H1 (cell line): Measurements from ENCODE around the gene CCDC159. TPM values are rescaled to one million over a fixed set of nuclear protein-coding genes. Genes with fewer than 3 reads are reported as not detected.

Experiments
- CTCF ChIA-PET: fragments of 300-600 bp; sonication (Branson Sonifier 250); formaldehyde crosslinking; loops from one replicate; lab custom pipeline; 2021; ENCODE audit not compliant: partially characterized antibody; lab: Charles Lee
- POLR2A ChIA-PET: fragments of 300-600 bp; sonication (Branson Sonifier 250); formaldehyde crosslinking; loops from one replicate; lab custom pipeline; 2021; ENCODE audit warnings: inconsistent platforms; ENCODE audit not compliant: partially characterized antibody; lab: Charles Lee
- DNase-seq, 2 experiments: peaks; one replicate each; pipeline versions ENCODE4 v3.0.0 to v3.0.0-alpha.2; 2010 to 2022; ENCODE audit warnings: low spot score in 2 of 2, low read depth in 1 of 2, mixed read lengths in 1 of 2
- FAIRE-seq: peaks from 2 replicates; lab custom pipeline; 2011; peaks lifted over from hg19 to GRCh38; lab: Jason Lieb, UNC
- H2AFZ ChIP-seq: 2 replicates; pipeline ENCODE4 v1.8.1; 2012; ENCODE audit warnings: low read length, inconsistent platforms
- H2AK5ac ChIP-seq: 2 replicates; pipeline ENCODE4 v1.6.1; 2013; ENCODE audit warnings: low read depth, low read length
- H2BK120ac ChIP-seq: replicated peaks from 2 replicates; pipeline ENCODE3; 2013; ENCODE audit warnings: low read depth, low read length, inconsistent platforms
- H2BK12ac ChIP-seq: 2 replicates; pipeline ENCODE4 v1.6.1; 2013; ENCODE audit warnings: low read depth, low read length
- H2BK15ac ChIP-seq: 2 replicates; pipeline ENCODE4 v1.6.1; 2013; ENCODE audit warnings: low read length
- H2BK20ac ChIP-seq: 2 replicates; pipeline ENCODE4 v1.6.1; 2013; ENCODE audit warnings: low read length
- H2BK5ac ChIP-seq: 2 replicates; pipeline ENCODE4 v1.6.1; 2013; ENCODE audit warnings: low read depth, low read length
- H3K14ac ChIP-seq: 2 replicates; pipeline ENCODE4 v1.6.1; 2013; ENCODE audit warnings: inconsistent platforms; ENCODE audit not compliant: insufficient read length
- H3K18ac ChIP-seq: 2 replicates; pipeline ENCODE4 v1.6.1; 2013; ENCODE audit warnings: low read length; ENCODE audit errors: extremely low read depth
- H3K23ac ChIP-seq: 2 replicates; pipeline ENCODE4 v1.6.1; 2013; ENCODE audit warnings: inconsistent platforms; ENCODE audit not compliant: insufficient read length
- H3K23me2 ChIP-seq: 2 replicates; pipeline ENCODE4 v1.6.1; 2013; ENCODE audit warnings: low read depth, low read length
- H3K27ac ChIP-seq: 2 replicates; pipeline ENCODE4 v1.6.1; 2011; ENCODE audit warnings: low read depth, low read length, inconsistent platforms
- H3K27me3 ChIP-seq, 4 experiments: replicated peaks in 1 of 4; 1 replicate in 1 of 4; 2 replicates in 3 of 4; pipeline versions ENCODE4 v1.6.1 to v1.8.1; 2011 to 2013; ENCODE audit warnings: low read length in 3 of 4, mild to moderate bottlenecking in 3 of 4, inconsistent platforms in 2 of 4, mixed read lengths in 2 of 4, moderate library complexity in 1 of 4; ENCODE audit not compliant: control insufficient read depth in 3 of 4, insufficient read depth in 3 of 4; ENCODE audit errors: extremely low read depth in 1 of 4
- H3K36me3 ChIP-seq, 4 experiments: 2 replicates each; pipeline versions ENCODE4 v1.6.1 to v1.8.1; 2011 to 2013; ENCODE audit warnings: mild to moderate bottlenecking in 4 of 4, low read length in 3 of 4, moderate library complexity in 2 of 4, control low read depth in 1 of 4, inconsistent platforms in 1 of 4; ENCODE audit not compliant: insufficient read depth in 4 of 4, control insufficient read depth in 2 of 4
- H3K4ac ChIP-seq: replicated peaks from 2 replicates; pipeline ENCODE3; 2013; ENCODE audit warnings: low read length, low read depth, mixed read lengths, inconsistent platforms; ENCODE audit not compliant: insufficient read length
- H3K4me1 ChIP-seq, 4 experiments: replicated peaks in 1 of 4; 1 replicate in 1 of 4; 2 replicates in 3 of 4; pipeline versions ENCODE4 v1.6.1 to v1.8.1; 2011 to 2013; ENCODE audit warnings: low read length in 3 of 4, inconsistent platforms in 2 of 4, mixed read lengths in 1 of 4; ENCODE audit not compliant: insufficient read depth in 4 of 4, control insufficient read depth in 3 of 4
- H3K4me2 ChIP-seq, 2 experiments: 2 replicates each; pipeline versions ENCODE4 v1.6.1 to v1.8.1; 2011 to 2013; ENCODE audit warnings: low read depth in 2 of 2, low read length in 2 of 2, control low read depth in 1 of 2, inconsistent platforms in 1 of 2, mild to moderate bottlenecking in 1 of 2; ENCODE audit not compliant: insufficient read depth in 1 of 2
- H3K4me3 ChIP-seq, 4 experiments: fragments of 200-600, 300-600 bp in 1 of 4; sonication (generic), shearing (Covaris generic), sonication (Bioruptor Twin) in 1 of 4; 2 replicates each; pipeline versions ENCODE4 v1.5.1 to v1.8.1; 2011 to 2016; ENCODE audit warnings: low read length in 4 of 4, low read depth in 3 of 4, control low read depth in 2 of 4, inconsistent platforms in 2 of 4, mild to moderate bottlenecking in 2 of 4, mixed read lengths in 1 of 4, moderate library complexity in 1 of 4; ENCODE audit not compliant: insufficient read depth in 2 of 4; ENCODE audit errors: extremely low read depth in 1 of 4
- H3K56ac ChIP-seq: replicated peaks from 2 replicates; pipeline ENCODE3; 2013; ENCODE audit warnings: low read depth, mild to moderate bottlenecking, mixed read lengths, low read length, inconsistent platforms; ENCODE audit not compliant: insufficient read length
- H3K79me1 ChIP-seq: 2 replicates; pipeline ENCODE4 v1.6.1; 2013; ENCODE audit warnings: low read depth, low read length, control low read depth
- H3K79me2 ChIP-seq, 2 experiments: 2 replicates each; pipeline versions ENCODE4 v1.6.1 to v1.8.1; 2012 to 2013; ENCODE audit warnings: low read length in 2 of 2, mild to moderate bottlenecking in 2 of 2, inconsistent platforms in 1 of 2; ENCODE audit not compliant: insufficient read depth in 2 of 2, control insufficient read depth in 1 of 2
- H3K9ac ChIP-seq, 4 experiments: replicated peaks in 1 of 4; 1 replicate in 1 of 4; 2 replicates in 3 of 4; pipeline versions ENCODE4 v1.6.1 to v1.8.1; 2011 to 2013; ENCODE audit warnings: low read depth in 3 of 4, low read length in 3 of 4, control low read depth in 2 of 4, mild to moderate bottlenecking in 2 of 4, moderate library complexity in 2 of 4, inconsistent platforms in 1 of 4; ENCODE audit errors: extremely low read depth in 1 of 4
- H3K9me3 ChIP-seq, 2 experiments: 2 replicates each; pipeline versions ENCODE4 v1.6.1 to v1.8.1; 2012 to 2013; ENCODE audit warnings: mild to moderate bottlenecking in 2 of 2, moderate library complexity in 2 of 2, control low read depth in 1 of 2, inconsistent platforms in 1 of 2, low read depth in 1 of 2, low read length in 1 of 2, mixed read lengths in 1 of 2; ENCODE audit not compliant: insufficient read depth in 2 of 2
- H4K20me1 ChIP-seq, 2 experiments: replicated peaks in 1 of 2; 2 replicates each; pipeline versions ENCODE3 to v1.8.1; 2011 to 2013; ENCODE audit warnings: inconsistent platforms in 2 of 2, low read length in 2 of 2, mild to moderate bottlenecking in 1 of 2; ENCODE audit not compliant: insufficient read depth in 2 of 2, control insufficient read depth in 1 of 2
- H4K5ac ChIP-seq: 2 replicates; pipeline ENCODE4 v1.6.1; 2013; ENCODE audit warnings: low read length, low read depth, mixed read lengths, inconsistent platforms; ENCODE audit not compliant: insufficient read length
- H4K8ac ChIP-seq: 2 replicates; pipeline ENCODE4 v1.8.0; 2013; ENCODE audit warnings: mild to moderate bottlenecking, moderate library complexity, low read length, inconsistent platforms; ENCODE audit not compliant: insufficient read depth; ENCODE audit errors: extremely low read depth
- H4K91ac ChIP-seq: replicated peaks from 2 replicates; pipeline ENCODE3; 2013; ENCODE audit warnings: low read length, mixed read lengths, inconsistent platforms; ENCODE audit not compliant: insufficient read length
- ASH2L ChIP-seq: fragments of 200-600, 300-600 bp; sonication (generic); IDR thresholded peaks from one replicate; pipeline ENCODE4 v1.7.1; 2017; ENCODE audit warnings: low read length
- CEBPB ChIP-seq: IDR thresholded peaks from 2 replicates; pipeline ENCODE4 v1.6.1; 2012; ENCODE audit warnings: low read depth, low read length
- CTBP2 ChIP-seq: IDR thresholded peaks from 2 replicates; pipeline ENCODE4 v1.7.0; 2011; ENCODE audit warnings: borderline replicate concordance, mild to moderate bottlenecking, moderate library complexity, mixed read lengths, low read length; ENCODE audit not compliant: insufficient read depth, insufficient read length
- KDM4A ChIP-seq: IDR thresholded peaks from one replicate; pipeline ENCODE4 v1.7.1; 2012; ENCODE audit warnings: low read depth, mild to moderate bottlenecking, moderate library complexity, low read length, inconsistent platforms; ENCODE audit not compliant: severe bottlenecking
- MAFK ChIP-seq: IDR thresholded peaks from 2 replicates; pipeline ENCODE4 v1.6.1; 2012; ENCODE audit warnings: low read depth, mild to moderate bottlenecking, improper control_type of control experiment, low read length
- NRF1 ChIP-seq: IDR thresholded peaks from 2 replicates; pipeline ENCODE4 v1.6.1; 2011; ENCODE audit warnings: mild to moderate bottlenecking, low read depth, low read length, improper control_type of control experiment
- SAP30 ChIP-seq: fragments of 300-600 bp; sonication (generic); IDR thresholded peaks from 2 replicates; pipeline ENCODE4 v1.7.1; 2012; ENCODE audit warnings: low read length, moderate library complexity, mild to moderate bottlenecking, inconsistent platforms; ENCODE audit not compliant: insufficient read depth, insufficient replicate concordance
- TCF12 ChIP-seq: IDR thresholded peaks from 2 replicates; pipeline ENCODE4 v1.6.1; 2011; ENCODE audit warnings: low read depth, mild to moderate bottlenecking, low read length
- TEAD4 ChIP-seq: IDR thresholded peaks from 2 replicates; pipeline ENCODE4 v1.6.1; 2012; ENCODE audit warnings: low read depth, low read length, inconsistent platforms, mixed read lengths
- USF2 ChIP-seq: IDR thresholded peaks from 2 replicates; pipeline ENCODE4 v1.6.1; 2011; ENCODE audit warnings: low read length, improper control_type of control experiment
- WGBS, 2 experiments: shearing (Covaris generic) in 1 of 2; methylation state at CpG; one replicate each; pipeline versions ENCODE4 v1.1.6 to v1.1.7; 2013 to 2015; ENCODE audit warnings: low lambda C conversion rate in 2 of 2, mixed read lengths in 2 of 2, inconsistent platforms in 1 of 2, low coverage in 1 of 2, missing lambda C conversion rate in 1 of 2; ENCODE audit not compliant: insufficient replicate concordance in 2 of 2, insufficient coverage in 1 of 2, insufficient read length in 1 of 2; ENCODE audit errors: extremely low coverage in 1 of 2, missing lambda C conversion rate in 1 of 2; 5-methylcytosine and 5-hydroxymethylcytosine counted together
- polyA plus RNA-seq, 7 experiments: library from polyadenylated mRNA; depleted of rRNA in 3 of 7; stranded (reverse) in 5 of 7; unstranded in 2 of 7; fragments of >200 nt in 5 of 7; fragments of 200-250 nt in 2 of 7; gene quantifications; 1 replicate in 5 of 7; 2 replicates in 1 of 7; 4 replicates in 1 of 7; pipeline versions ENCODE4 v1.2.1 to v1.2.3, GENCODE V29; 2011 to 2013; ENCODE audit warnings: missing spikeins in 2 of 7, mixed read lengths in 2 of 7
- total RNA-seq: library from RNA; stranded (reverse); fragmentation: NEBNext Ultra II Directional; extraction: Animal tissue kit (Norgen Biotek cat#: 25700); gene quantifications from 2 replicates; pipeline ENCODE4 v1.2.1, GENCODE V29; 2021
- TF ChIP-seq, protein P1 (sequence below): IDR thresholded peaks from 2 replicates; pipeline ENCODE4 v1.6.1; 2011; ENCODE audit warnings: low read depth, mild to moderate bottlenecking, low read length; ENCODE audit not compliant: insufficient read depth

The CCDC159 gene
- total and polyA plus RNA-seq, 2 of the 8 experiments (the other 6 are each of a cell fraction or from before 2014, with no cell fraction given) = 4.0 to 5.4 TPM

GRCh38 chr19:11349171-11349570 lies 2.9 kb downstream of the CCDC159 start:
- Histone ChIP-seq H3K79me2 (peaks cover 0 to 3% of the 10 kb centered on the region in 2 experiments; a peak in 1 of 4 replicates), H3K36me3 (no peaks in the 10 kb centered on the region), H3K56ac (no peak overlapping the region), H3K79me1 (peaks cover 5% of the 10 kb centered on the region; the same call in 1 of the 2 replicates), H2BK5ac (no peak overlapping the region), H3K27me3 (no peaks in the 10 kb centered on the region; a peak in 1 of 7 replicates), H3K23me2 (peaks cover 14% of the 10 kb centered on the region)
- TF ChIP-seq ASH2L (no peak), CEBPB (no peak), SAP30 (no peak), CTBP2 (no peak), TCF12 (no peak), TEAD4 (no peak), KDM4A (no peak), MAFK (no peak), NRF1 (no peak), USF2 (no peak)
- TF ChIP-seq, protein P1, sequence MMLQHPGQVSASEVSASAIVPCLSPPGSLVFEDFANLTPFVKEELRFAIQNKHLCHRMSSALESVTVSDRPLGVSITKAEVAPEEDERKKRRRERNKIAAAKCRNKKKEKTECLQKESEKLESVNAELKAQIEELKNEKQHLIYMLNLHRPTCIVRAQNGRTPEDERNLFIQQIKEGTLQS = no peak
- TF ChIP-seq, all 59 proteins: peak for 0
- no peaks in the 10 kb centered on the region for H4K20me1 ChIP-seq
- peak overlapping the region; percentile 26 for H4K91ac ChIP-seq
- H3K14ac ChIP-seq = no peak overlapping the region
- peaks cover 0 to 6% of the 10 kb centered on the region in 2 experiments; a peak in 1 of 4 replicates for H3K9me3 ChIP-seq
- no peak overlapping the region for H2BK20ac ChIP-seq
- no peak overlapping the region for H3K27ac ChIP-seq
- H4K5ac ChIP-seq = no peak overlapping the region
- H2BK120ac ChIP-seq = no peak overlapping the region
- POLR2A ChIA-PET = interaction anchor here (1.0 kb wide), 1 partner anchor 33 kb away, joined by 3 read pairs; no protein-coding TSS in a partner anchor
- WGBS, 2 experiments = 83% methylated on average over 4 of the region's 4 CpGs; no CpG with 5 or more reads in 1 of the 2 experiments
- H3K4ac ChIP-seq = no peak overlapping the region
- no peak overlapping the region for H3K18ac ChIP-seq
- peaks cover 0 to 10% (median 6%) of the 10 kb centered on the region in 4 experiments; a peak in 5 of 7 replicates for H3K4me1 ChIP-seq
- no peak overlapping the region for H3K23ac ChIP-seq
- DNase-seq (no peak), FAIRE-seq (no peak)
- H2BK12ac ChIP-seq = no peak overlapping the region
- no peak overlapping the region for H2BK15ac ChIP-seq
- H3K9ac ChIP-seq = no peak overlapping the region
- H2AFZ ChIP-seq = no peak overlapping the region
- CTCF ChIA-PET = interaction anchor here (0.6 to 1.5 kb wide), 3 partner anchors 12 to 133 kb away, joined by 3 to 4 read pairs (median 3); no protein-coding TSS in a partner anchor
- H3K4me2 ChIP-seq = no peak overlapping the region
- 0 out of 2 replicates have a peak overlapping the region, but pooled peaks have one; percentile 53 for H2AK5ac ChIP-seq
- no peak overlapping the region for H4K8ac ChIP-seq
- H3K4me3 ChIP-seq = no peak overlapping the region
